ENCODE results near the gene CD48. TPM values are rescaled to one million over a fixed set of nuclear protein-coding genes. Genes with fewer than 3 reads are reported as not detected.

Gene CD48
- total RNA-seq, 1 experiment from 2014 or later, result not detected

GRCh38 chr1:160634543-160635491, 76.8 kb downstream of the CD48 start:
- DNase-seq (ENCODE audit: low spot score), result no peak

- DNase-seq (ENCODE audit: low spot score), result no peak
Measured at GRCh38 chr1:160633330-160633903, 78.2 kb downstream of the CD48 start.

GRCh38 chr1:160631983-160632625, 79.5 kb downstream of the CD48 start:
- no peak for DNase-seq (ENCODE audit: low spot score)

DNA sequence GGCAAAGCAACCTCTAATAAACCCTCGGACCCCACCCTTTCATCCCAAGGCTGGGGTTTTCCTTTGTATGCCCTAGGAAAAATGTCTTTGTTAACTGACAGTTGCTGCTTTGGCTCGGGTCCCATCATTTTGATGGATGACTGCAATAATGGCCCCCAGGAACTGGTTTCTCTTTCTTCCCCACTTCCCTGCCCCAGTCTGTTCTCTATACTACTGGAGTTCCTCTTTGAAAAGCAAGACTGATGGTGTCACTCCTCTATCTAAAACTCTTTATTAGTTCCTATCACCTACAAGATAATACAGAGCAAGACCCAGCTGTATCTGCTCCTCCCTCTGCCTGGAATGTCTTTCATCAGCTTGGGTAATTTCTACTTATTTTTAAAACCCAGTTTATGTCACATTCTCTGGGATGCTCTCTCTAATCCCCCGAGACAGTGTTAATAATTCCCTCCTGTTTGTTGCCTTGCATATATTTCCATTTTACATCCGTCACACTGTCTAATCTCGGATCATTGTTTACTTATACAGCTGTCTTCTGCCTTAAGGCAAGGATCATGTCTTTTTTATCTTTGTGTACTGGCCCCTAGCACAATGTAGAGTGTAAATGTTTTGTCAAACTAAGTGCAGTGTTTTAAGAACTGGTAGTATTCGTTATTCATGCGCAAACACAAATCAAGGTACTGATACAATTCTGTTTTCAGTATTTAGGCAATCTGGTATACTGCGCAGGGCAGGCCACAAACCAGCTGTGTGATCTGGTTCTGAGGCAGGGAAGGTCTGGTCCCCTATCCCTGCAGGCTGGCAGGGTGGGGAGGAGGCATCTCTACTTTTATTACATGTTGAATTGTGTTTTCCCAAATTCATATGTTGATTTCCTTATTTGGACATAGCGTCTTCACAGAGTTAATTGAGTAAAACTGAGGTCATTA, 80.8 kb downstream of the CD48 start:
- no peak for DNase-seq (ENCODE audit: low spot score)

DNA sequence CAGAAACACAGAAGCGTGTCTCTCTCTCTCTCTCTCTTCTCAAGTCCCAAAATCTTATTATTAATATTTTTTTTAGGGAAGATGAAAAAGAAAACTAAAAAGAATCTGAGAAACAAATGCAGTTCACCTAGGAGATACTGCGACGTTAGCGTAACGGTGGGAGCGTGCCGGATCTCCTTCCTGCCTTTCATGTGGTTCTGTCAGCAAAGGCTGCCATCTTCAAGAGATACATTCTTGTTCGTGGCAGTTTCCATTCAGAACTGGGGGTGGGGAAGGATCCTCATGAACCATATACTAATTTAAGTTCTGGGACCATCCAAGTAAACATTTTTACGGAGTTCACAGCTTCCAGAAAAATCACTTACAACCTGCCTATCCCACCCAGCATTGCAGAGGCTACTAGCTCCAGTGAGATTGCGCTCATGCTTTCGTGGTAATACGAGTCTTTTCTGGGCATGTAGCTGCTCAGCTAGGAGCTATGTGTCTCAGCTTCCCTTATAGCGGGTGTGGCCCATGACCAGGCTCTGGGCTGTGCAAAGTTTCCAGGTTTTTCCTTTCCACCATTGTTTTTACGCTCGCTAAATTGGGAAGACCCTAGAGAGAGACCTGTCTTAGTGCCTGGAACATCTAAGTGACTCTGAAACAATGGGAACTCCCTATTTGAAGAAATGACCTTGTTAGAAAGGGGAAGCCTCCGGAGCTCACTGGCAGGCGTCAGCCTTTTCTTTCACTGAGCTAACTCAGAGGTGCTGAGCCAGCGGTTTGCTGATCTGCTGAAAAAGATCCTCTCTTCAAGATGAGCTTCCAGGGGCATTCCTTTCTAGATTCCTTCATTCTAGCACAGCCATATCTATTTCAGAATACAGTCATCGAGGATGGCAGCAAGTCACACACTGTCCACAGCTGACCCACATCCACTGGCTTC, 82.1 kb downstream of the CD48 start:
- DNase-seq (ENCODE audit: low spot score), result no peak

- DNase-seq (ENCODE audit: low spot score), result no peak
Measured at GRCh38 chr1:160628799-160629263, 82.8 kb downstream of the CD48 start.

Other genes starting within 250 kb of the CD48 start
- not detected in 2 replicates for gene SLAMF6, start 188.6 kb downstream of the CD48 start, total RNA-seq (2014; rRNA removed; shearing (Covaris generic))
- not detected in 2 replicates for gene CD84, start 132.3 kb downstream of the CD48 start, total RNA-seq (2014; rRNA removed; shearing (Covaris generic))
- gene SLAMF1, start 64.8 kb downstream of the CD48 start, total RNA-seq (2014; rRNA removed; shearing (Covaris generic)), result 0.07 and 1.1 TPM in 2 replicates
- 0.29 and 0.57 TPM in 2 replicates for gene SLAMF7, start 27.4 kb upstream of the CD48 start, total RNA-seq (2014; rRNA removed; shearing (Covaris generic))
- not detected in 2 replicates for gene LY9, start 84.4 kb upstream of the CD48 start, total RNA-seq (2014; rRNA removed; shearing (Covaris generic))
- not detected in 2 replicates for gene CD244, start 151.1 kb upstream of the CD48 start, total RNA-seq (2014; rRNA removed; shearing (Covaris generic))
- gene ITLN1, start 173.4 kb upstream of the CD48 start, total RNA-seq (2014; rRNA removed; shearing (Covaris generic)), result not detected in 2 replicates
- gene ITLN2, start 243.0 kb upstream of the CD48 start, total RNA-seq (2014; rRNA removed; shearing (Covaris generic)), result not detected in 2 replicates

All from A172 (cell line).